Measurements from ENCODE around the gene MRPL54.
A peak's percentile ranks its signal among the peaks of the same experiment; 100 is the strongest.
"Not testable (repeated sequence)": the region's sequence is repeated elsewhere in the genome, so short reads cannot be mapped to it uniquely, and the experiment has no call there.

The MRPL54 gene

GRCh38 chr19:3751236-3751635 is 11.2 kb upstream of the MRPL54 start:
- TF ChIP-seq CTCF (IDR thresholded peaks at IDR 0.05; ENCODE audit: control insufficient read depth, extremely low read depth, insufficient read depth) = no peak
- no peak for DNase-seq (ENCODE audit: low read depth)
- no peak overlapping the region for H3K4me3 ChIP-seq (ENCODE audit: low read depth, low read length)

- no peak for DNase-seq (ENCODE audit: low read depth)
- no peak overlapping the region for H3K4me3 ChIP-seq (ENCODE audit: low read depth, low read length)
- TF ChIP-seq CTCF (IDR thresholded peaks at IDR 0.05; ENCODE audit: control insufficient read depth, extremely low read depth, insufficient read depth) = no peak
Observed at GRCh38 chr19:3752492-3752891, 10.0 kb upstream of the MRPL54 start.

DNA sequence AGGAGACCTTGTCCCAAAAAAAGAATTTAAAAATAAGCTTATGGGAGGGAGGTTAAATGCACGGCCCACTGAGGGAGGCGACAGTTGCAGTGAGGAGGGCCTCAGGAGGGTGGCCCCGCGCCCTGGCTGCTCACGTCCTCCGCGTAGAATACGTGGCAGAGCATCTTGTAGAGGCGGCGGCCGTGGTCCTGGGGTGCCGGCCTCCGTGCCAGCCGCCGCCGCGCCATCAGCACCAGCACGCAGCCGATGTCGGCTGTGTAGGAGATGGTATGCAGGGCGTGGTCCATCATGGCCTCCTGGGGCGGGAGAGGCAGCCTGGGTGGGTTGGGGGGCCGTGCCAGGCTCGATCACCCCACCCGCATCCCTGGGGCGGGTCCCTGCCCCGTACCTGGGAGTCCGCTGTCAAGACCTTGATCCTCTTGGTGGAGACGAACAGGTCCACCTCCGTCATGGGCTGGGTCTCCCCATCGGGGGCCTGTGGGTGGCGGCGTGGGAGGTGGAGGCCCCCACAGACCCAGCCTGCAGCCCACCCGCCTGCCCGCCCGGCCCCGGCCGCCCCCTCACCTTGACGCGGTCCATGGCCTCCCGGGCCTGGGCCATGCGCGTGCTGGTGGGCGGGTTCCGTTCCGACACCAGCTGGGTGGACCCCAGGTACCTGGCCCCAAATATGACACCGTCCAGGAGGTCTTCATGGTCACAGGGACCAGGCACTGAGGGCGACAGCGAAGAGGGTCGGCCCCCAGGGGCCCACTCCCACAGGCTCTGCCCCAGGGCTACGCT is 8.7 kb upstream of the MRPL54 start:
- no peak overlapping the region for H3K4me3 ChIP-seq (ENCODE audit: low read depth, low read length)
- no peak for DNase-seq (ENCODE audit: low read depth)
- no peak for TF ChIP-seq CTCF (IDR thresholded peaks at IDR 0.05; ENCODE audit: control insufficient read depth, extremely low read depth, insufficient read depth)

GRCh38 chr19:3757705-3758104 is 4.8 kb upstream of the MRPL54 start:
- not testable (repeated sequence) for DNase-seq (ENCODE audit: low read depth); H3K4me3 ChIP-seq (ENCODE audit: low read depth, low read length)

- DNase-seq (ENCODE audit: low read depth); H3K4me3 ChIP-seq (ENCODE audit: low read depth, low read length): not testable (repeated sequence)
Observed at GRCh38 chr19:3758297-3758696, 4.2 kb upstream of the MRPL54 start.

DNA sequence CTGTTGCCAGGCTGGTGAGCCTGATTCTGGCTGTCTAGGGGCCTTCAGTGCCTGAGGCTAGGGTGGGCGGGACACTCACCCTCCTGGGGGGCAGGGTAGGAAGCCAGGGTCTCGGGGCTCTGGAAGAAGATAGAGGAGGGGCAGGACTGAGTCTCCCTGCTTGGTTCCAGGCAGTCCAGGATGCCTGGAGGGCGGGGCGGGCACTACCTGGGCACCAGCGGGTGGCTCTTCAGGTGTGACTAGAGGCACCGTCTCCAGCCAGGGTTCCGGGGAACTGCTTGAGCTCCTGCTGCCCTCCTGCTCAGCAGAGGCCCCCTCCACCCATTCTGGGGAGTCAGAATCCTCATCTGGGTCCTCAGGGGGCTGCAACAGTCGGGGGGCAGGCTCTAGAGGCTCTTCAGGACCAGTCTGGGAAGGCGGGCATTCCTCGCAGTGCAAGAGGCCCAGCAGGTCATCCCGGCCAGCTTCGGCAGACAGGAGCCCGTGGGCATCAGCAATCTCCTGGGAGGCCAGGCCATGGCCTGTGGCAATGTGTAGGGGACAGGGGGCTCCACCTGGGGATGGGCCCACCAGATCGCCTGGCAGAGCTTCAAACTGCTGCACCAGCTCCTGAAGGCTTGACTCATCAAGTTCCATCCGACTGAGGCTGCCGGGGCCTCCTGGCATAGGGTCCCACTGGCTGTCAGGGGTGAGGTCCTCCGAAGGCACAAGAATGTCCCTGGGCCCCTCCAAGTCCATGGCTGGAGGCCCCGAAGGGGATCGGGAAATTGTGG is 2.8 kb upstream of the MRPL54 start:
- no peak for DNase-seq (ENCODE audit: low read depth)
- H3K4me3 ChIP-seq (ENCODE audit: low read depth, low read length) = no peak overlapping the region
- TF ChIP-seq CTCF (IDR thresholded peaks at IDR 0.05; ENCODE audit: control insufficient read depth, extremely low read depth, insufficient read depth) = no peak

DNA sequence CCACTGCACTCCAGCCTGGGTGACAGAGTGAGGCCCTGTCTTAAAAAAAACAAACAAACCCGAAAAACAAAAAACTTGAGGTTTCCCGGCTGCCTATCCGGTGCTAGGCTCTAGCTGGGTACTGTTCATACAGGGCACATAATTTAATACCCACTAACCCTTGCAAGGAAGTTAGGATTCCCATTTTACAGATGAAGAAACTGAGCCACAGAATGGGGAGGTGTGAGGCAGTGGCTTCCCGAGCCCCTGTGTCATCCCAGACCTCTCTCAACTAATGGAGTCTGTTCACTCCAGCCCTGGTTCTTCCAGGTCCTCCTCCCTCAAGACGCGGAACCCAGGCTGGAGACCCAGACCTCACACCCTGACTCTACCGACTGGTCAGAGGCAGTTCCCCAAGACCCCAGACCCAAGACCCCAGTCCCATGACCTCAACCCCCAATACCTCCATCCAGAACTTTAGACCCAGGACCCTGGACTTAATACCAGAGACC is 1.6 kb upstream of the MRPL54 start:
- H3K4me3 ChIP-seq (ENCODE audit: low read depth, low read length) = peak overlapping the region; percentile 78
- no peak for DNase-seq (ENCODE audit: low read depth)
- no peak for TF ChIP-seq CTCF (IDR thresholded peaks at IDR 0.05; ENCODE audit: control insufficient read depth, extremely low read depth, insufficient read depth)
